CD4-positive, alpha-beta memory T cell (primary cell): ENCODE data around the gene ZDHHC12. TPM values are rescaled to one million over a fixed set of nuclear protein-coding genes. Genes with fewer than 3 reads are reported as not detected.

Experiments
- CTCF ChIA-PET: fragments of 350-600 bp; sonication (Branson Sonifier 250); formaldehyde crosslinking; loops from one replicate; lab custom pipeline; 2021; ENCODE audit warnings: inconsistent platforms; ENCODE audit not compliant: partially characterized antibody; lab: Charles Lee
- POLR2A ChIA-PET: fragments of 350-600 bp; sonication (Branson Sonifier 250); formaldehyde crosslinking; loops from one replicate; lab custom pipeline; 2021; ENCODE audit not compliant: partially characterized antibody; lab: Charles Lee
- DNase-seq, 5 donors: peaks; one replicate each; pipeline versions ENCODE4 v3.0.0 to v3.0.0-alpha.2; 2020 to 2022; ENCODE audit warnings: mixed read lengths in 1 of 5
- H3K27ac ChIP-seq: one replicate; pipeline ENCODE4 v1.7.0; 2013; ENCODE audit warnings: low read depth, low read length
- H3K27me3 ChIP-seq: 2 replicates; pipeline ENCODE4 v1.7.0; 2013; ENCODE audit warnings: mild to moderate bottlenecking, low read length, moderate library complexity; ENCODE audit not compliant: insufficient read depth
- H3K36me3 ChIP-seq: 2 replicates; pipeline ENCODE4 v1.7.0; 2013; ENCODE audit warnings: mild to moderate bottlenecking, low read length, moderate library complexity; ENCODE audit not compliant: insufficient read depth
- H3K4me1 ChIP-seq: 2 replicates; pipeline ENCODE4 v1.7.0; 2013; ENCODE audit warnings: mild to moderate bottlenecking, low read length, moderate library complexity; ENCODE audit not compliant: insufficient read depth
- H3K4me3 ChIP-seq, 2 donors: one replicate each; pipeline ENCODE4 v1.7.0; 2013; ENCODE audit warnings: low read length in 2 of 2, mild to moderate bottlenecking in 1 of 2
- H3K9me3 ChIP-seq, 2 donors: one replicate each; pipeline ENCODE4 v1.7.0; 2013; ENCODE audit warnings: low read length in 2 of 2, control low read depth in 1 of 2; ENCODE audit not compliant: control insufficient read depth in 1 of 2
- H3K27ac Mint-ChIP-seq, 7 donors: one replicate each; pipeline ENCODE4 v1.8.0; 2020 to 2021; ENCODE audit warnings: mixed read lengths in 7 of 7, mild to moderate bottlenecking in 6 of 7, inconsistent platforms in 3 of 7, moderate library complexity in 3 of 7
- H3K27me3 Mint-ChIP-seq, 2 donors: one replicate each; pipeline ENCODE4 v1.8.0; 2020 to 2021; ENCODE audit warnings: mixed read lengths in 2 of 2
- H3K36me3 Mint-ChIP-seq, 2 donors: one replicate each; pipeline ENCODE4 v1.8.0; 2020 to 2021; ENCODE audit warnings: mixed read lengths in 2 of 2, inconsistent platforms in 1 of 2, mild to moderate bottlenecking in 1 of 2
- H3K4me1 Mint-ChIP-seq, 4 donors: one replicate each; pipeline ENCODE4 v1.8.0; 2020 to 2021; ENCODE audit warnings: mixed read lengths in 4 of 4, mild to moderate bottlenecking in 1 of 4
- H3K4me3 Mint-ChIP-seq, 8 donors: one replicate each; pipeline ENCODE4 v1.8.0; 2020 to 2021; ENCODE audit warnings: mixed read lengths in 8 of 8, mild to moderate bottlenecking in 7 of 8, moderate library complexity in 6 of 8, inconsistent platforms in 3 of 8
- H3K9me3 Mint-ChIP-seq, 8 donors: one replicate each; pipeline ENCODE4 v1.8.0; 2020 to 2021; ENCODE audit warnings: mixed read lengths in 8 of 8, mild to moderate bottlenecking in 5 of 8, inconsistent platforms in 3 of 8, moderate library complexity in 1 of 8
- intact Hi-C: fragments of 100-400 bp; cut with micrococcal nuclease; formaldehyde crosslinking; loops from one replicate; pipeline ENCODE4 v1.15.1; 2023
- polyA plus RNA-seq, 2 donors: library from polyadenylated mRNA; unstranded; fragments of 300-500 nt; fragmentation: Illumina TruSeq; gene quantifications; one replicate each; pipeline ENCODE4 v1.2.3, GENCODE V29; 2021
- total RNA-seq, 2 experiments: library from RNA; stranded (reverse); gene quantifications; one replicate each; pipeline ENCODE4 v1.2.3, GENCODE V29; 2021

ZDHHC12 gene
- total and polyA plus RNA-seq, 4 experiments from 2014 or later: 24.6 to 75.7 (median 41.7) TPM

GRCh38 chr9:128688501-128689292, 35.2 kb downstream of the ZDHHC12 start, which contains the start of gene SET:
SET (plus strand) TSS chr9:128689222; CDS start chr9:128689583, 361 bp downstream.
- peak within 1 kb of the TSS; percentile 93 to 98 (median 96) for H3K27ac Mint-ChIP-seq
- no peaks in the 10 kb centered on the region for H3K9me3 ChIP-seq
- H3K4me3 Mint-ChIP-seq: peak within 1 kb of the TSS; percentile 83 to 95 (median 92)
- POLR2A ChIA-PET: interaction anchor here (0.7 to 5.1 kb wide), 15 partner anchors 9 to 193 kb away, joined by 3 to 37 read pairs (median 7); partner anchors contain the start of genes DYNC2I2, ENDOG, KYAT1 and LRRC8A
- peaks cover 0 to 1% of the 10 kb centered on the region in 2 donors for H3K27me3 Mint-ChIP-seq
- peaks cover 0 to 3% (median 0%) of the 10 kb centered on the region in 8 donors for H3K9me3 Mint-ChIP-seq
- H3K4me1 ChIP-seq: peaks cover 67% of the 10 kb centered on the region
- CTCF ChIA-PET: interaction anchor here (1.0 kb wide), 1 partner anchor 40 kb away, joined by 4 read pairs; no protein-coding TSS in a partner anchor
- H3K4me1 Mint-ChIP-seq: peaks cover 40 to 67% (median 54%) of the 10 kb centered on the region in 4 donors
- peaks cover 18 to 33% of the 10 kb centered on the region in 2 donors for H3K36me3 Mint-ChIP-seq
- peak; percentile 88 to 95 (median 93) for DNase-seq
- H3K36me3 ChIP-seq: peaks cover 22% of the 10 kb centered on the region
- H3K27me3 ChIP-seq: no peaks in the 10 kb centered on the region
- H3K27ac ChIP-seq: peak within 1 kb of the TSS; percentile 82
- intact Hi-C loops: loop anchor here (1.0 to 2.0 kb wide), 6 partner anchors 14 to 136 kb away; partner anchors contain the start of genes DYNC2I2, PKN3, SPTAN1 and TBC1D13
- peak within 1 kb of the TSS; percentile 63 to 88 for H3K4me3 ChIP-seq

GRCh38 chr9:128687453-128687852, 36.5 kb downstream of the ZDHHC12 start:
- no peak for DNase-seq
- CTCF ChIA-PET: interaction anchor here (0.7 kb wide), 1 partner anchor 130 kb away, joined by 3 read pairs; no protein-coding TSS in a partner anchor
- peak overlapping the region in 5 of 8 donors; percentile 36 to 92 (median 83) for H3K4me3 Mint-ChIP-seq
- Histone ChIP-seq H3K9me3 (no peaks in the 10 kb centered on the region), H3K36me3 (peaks cover 9% of the 10 kb centered on the region), H3K27me3 (no peaks in the 10 kb centered on the region), H3K4me3 (no peak overlapping the region), H3K4me1 (peaks cover 70% of the 10 kb centered on the region), H3K27ac (no peak overlapping the region)
- intact Hi-C loops: no loop called here
- POLR2A ChIA-PET: interaction anchor here (0.6 to 5.1 kb wide), 5 partner anchors 14 to 134 kb away, joined by 4 to 37 read pairs (median 7); partner anchors contain the start of genes DYNC2I2, ENDOG, SPTAN1 and ZDHHC12
- H3K4me1 Mint-ChIP-seq: peaks cover 44 to 75% (median 58%) of the 10 kb centered on the region in 4 donors
- H3K27ac Mint-ChIP-seq: peak overlapping the region in 6 of 7 donors; percentile 64 to 98 (median 96)
- peaks cover 0 to 1% of the 10 kb centered on the region in 2 donors for H3K27me3 Mint-ChIP-seq
- peaks cover 11 to 22% of the 10 kb centered on the region in 2 donors for H3K36me3 Mint-ChIP-seq
- peaks cover 0 to 5% (median 0%) of the 10 kb centered on the region in 8 donors for H3K9me3 Mint-ChIP-seq

- H3K4me1 ChIP-seq: peaks cover 57% of the 10 kb centered on the region
- Mint-ChIP-seq H3K4me3 (peak overlapping the region; percentile 86 to 99 (median 96)), H3K36me3 (peaks cover 0 to 15% of the 10 kb centered on the region in 2 donors), H3K27me3 (peaks cover 0 to 1% of the 10 kb centered on the region in 2 donors), H3K27ac (peak overlapping the region; percentile 93 to 99 (median 97)), H3K4me1 (peaks cover 38 to 64% (median 50%) of the 10 kb centered on the region in 4 donors), H3K9me3 (peaks cover 0 to 5% (median 0%) of the 10 kb centered on the region in 8 donors)
- no peaks in the 10 kb centered on the region for H3K27me3 ChIP-seq
- intact Hi-C loops: no loop called here
- ChIA-PET CTCF (interaction anchor here (1.5 kb wide), 1 partner anchor 16 kb away, joined by 6 read pairs; the partner anchor contains the start of gene PKN3), POLR2A (interaction anchor here (0.5 to 5.1 kb wide), 11 partner anchors 16 to 203 kb away, joined by 3 to 37 read pairs (median 12); partner anchors contain the start of genes DYNC2I2, ENDOG, GLE1 and PKN3)
- no peaks in the 10 kb centered on the region for H3K9me3 ChIP-seq
- peak overlapping the region; percentile 49 to 74 for H3K4me3 ChIP-seq
- peak; percentile 32 to 59 (median 38) for DNase-seq
- peak overlapping the region; percentile 74 for H3K27ac ChIP-seq
- no peaks in the 10 kb centered on the region for H3K36me3 ChIP-seq
Measured at GRCh38 chr9:128685636-128686489, 38.1 kb downstream of the ZDHHC12 start.

GRCh38 chr9:128684325-128685199, 39.4 kb downstream of the ZDHHC12 start:
- Mint-ChIP-seq H3K4me3 (peak overlapping the region; percentile 91 to 99 (median 96)), H3K36me3 (peaks cover 0 to 9% of the 10 kb centered on the region in 2 donors), H3K9me3 (peaks cover 0 to 2% (median 0%) of the 10 kb centered on the region in 8 donors), H3K27ac (peak overlapping the region; percentile 93 to 99 (median 97)), H3K27me3 (no peaks in the 10 kb centered on the region), H3K4me1 (peaks cover 34 to 57% (median 45%) of the 10 kb centered on the region in 4 donors)
- no peaks in the 10 kb centered on the region for H3K27me3 ChIP-seq
- peak overlapping the region; percentile 74 for H3K27ac ChIP-seq
- ChIA-PET CTCF (interaction anchor here (0.5 to 1.5 kb wide), 4 partner anchors 17 to 134 kb away, joined by 3 to 6 read pairs (median 3); partner anchors contain the start of genes ENDOG and PKN3), POLR2A (interaction anchor here (0.6 to 3.6 kb wide), 17 partner anchors 9 to 409 kb away, joined by 3 to 28 read pairs (median 5); partner anchors contain the start of genes DYNC2I2, ENDOG, GLE1 and GOLGA2)
- H3K4me1 ChIP-seq: peaks cover 51% of the 10 kb centered on the region
- peak; percentile 68 to 84 (median 75) for DNase-seq
- intact Hi-C loops: loop anchor here (1.0 kb wide), 1 partner anchor 28 kb away; the partner anchor contains the start of gene DYNC2I2
- H3K9me3 ChIP-seq: no peaks in the 10 kb centered on the region
- peak overlapping the region; percentile 37 to 74 for H3K4me3 ChIP-seq
- no peaks in the 10 kb centered on the region for H3K36me3 ChIP-seq

GRCh38 chr9:128684065-128684324, 39.9 kb downstream of the ZDHHC12 start:
- Mint-ChIP-seq H3K36me3 (peaks cover 0 to 9% of the 10 kb centered on the region in 2 donors), H3K9me3 (peaks cover 0 to 2% (median 0%) of the 10 kb centered on the region in 8 donors), H3K27me3 (no peaks in the 10 kb centered on the region), H3K4me3 (peak overlapping the region; percentile 91 to 99 (median 96)), H3K4me1 (peaks cover 34 to 57% (median 45%) of the 10 kb centered on the region in 4 donors), H3K27ac (peak overlapping the region; percentile 93 to 99 (median 97))
- Histone ChIP-seq H3K9me3 (no peaks in the 10 kb centered on the region), H3K27me3 (no peaks in the 10 kb centered on the region), H3K4me1 (peaks cover 51% of the 10 kb centered on the region), H3K27ac (peak overlapping the region; percentile 74), H3K4me3 (peak overlapping the region; percentile 37 to 74), H3K36me3 (no peaks in the 10 kb centered on the region)
- no peak for DNase-seq
- CTCF ChIA-PET: interaction anchor here (0.5 kb wide), 1 partner anchor 31 kb away, joined by 3 read pairs; no protein-coding TSS in a partner anchor
- intact Hi-C loops: loop anchor here (1.0 kb wide), 1 partner anchor 28 kb away; the partner anchor contains the start of gene DYNC2I2
- POLR2A ChIA-PET: interaction anchor here (0.6 to 3.6 kb wide), 13 partner anchors 9 to 408 kb away, joined by 3 to 28 read pairs (median 7); partner anchors contain the start of genes DYNC2I2, ENDOG, GOLGA2 and PKN3
